Activated CD8-positive, alpha-beta memory T cell treated with anti-CD3 and anti-CD28 coated beads, Interleukin-2, amount 50 U/mL, for 1 hour (primary cell): ENCODE results near the gene KCNH1.
"Not testable (repeated sequence)": the region's sequence is repeated elsewhere in the genome, so short reads cannot be mapped to it uniquely, and the experiment has no call there.

Experiments used
- DNase-seq: peaks from one replicate; pipeline ENCODE4 v3.0.0-alpha.2; 2020; ENCODE audit errors: extremely low read depth

Gene KCNH1

DNA sequence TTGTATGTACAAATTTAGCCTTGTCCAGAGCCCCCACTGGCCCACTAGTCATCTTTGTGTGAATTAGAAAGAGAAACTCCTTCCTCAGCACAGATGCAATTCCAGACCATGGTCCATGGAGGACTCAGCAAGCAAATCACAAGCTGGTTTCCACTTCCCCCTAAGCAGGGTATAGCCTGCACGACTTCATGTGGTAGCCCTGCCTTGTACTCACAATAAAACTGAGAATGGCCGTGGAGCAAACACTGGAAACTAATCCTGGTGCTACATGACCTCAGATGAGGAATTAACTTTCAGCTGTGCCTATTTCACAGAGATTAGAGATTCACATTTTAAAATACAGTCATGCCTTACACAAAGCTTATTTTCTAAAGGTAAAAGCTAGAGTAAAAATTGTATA is 32.5 kb downstream of the KCNH1 start:
- no peak for DNase-seq

DNA sequence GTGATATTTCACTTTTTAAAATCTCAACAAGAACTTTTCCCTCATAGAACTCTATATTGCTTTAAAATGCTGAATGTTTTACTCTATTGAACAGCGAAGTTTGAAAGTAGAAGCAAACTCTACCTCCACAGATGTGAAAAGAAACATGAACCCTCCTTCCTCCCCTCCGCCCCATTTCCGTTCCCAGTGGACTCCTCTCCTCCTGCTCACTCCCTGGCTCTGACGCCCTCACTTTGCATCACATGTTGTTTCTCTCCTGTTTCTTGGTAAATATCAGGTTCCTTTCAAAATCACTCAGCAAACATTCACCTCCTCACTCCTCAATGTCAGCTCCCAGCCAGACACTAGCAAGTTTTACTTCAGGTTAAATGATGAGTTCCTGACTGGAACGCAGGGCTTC is 34.6 kb downstream of the KCNH1 start:
- no peak for DNase-seq

DNA sequence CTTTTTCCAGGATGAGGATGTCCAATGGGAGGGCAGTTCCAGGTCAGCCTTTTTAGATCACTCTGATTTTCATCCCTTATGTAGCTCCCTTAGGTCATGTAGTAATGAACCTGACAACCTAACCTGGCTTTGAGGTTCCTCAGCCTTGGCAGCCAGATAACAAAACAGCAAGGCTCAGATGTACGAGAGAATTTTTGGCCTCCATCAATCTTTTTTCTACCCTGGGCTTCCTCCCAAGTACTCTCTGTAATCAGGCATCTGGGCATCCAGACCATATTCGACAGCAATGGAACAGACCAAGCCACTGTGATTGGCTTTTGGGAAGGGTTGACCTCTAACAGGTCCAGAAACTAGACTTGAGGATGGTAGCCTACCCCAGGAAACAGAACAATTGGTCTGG is 38.6 kb downstream of the KCNH1 start:
- DNase-seq, result no peak

DNA sequence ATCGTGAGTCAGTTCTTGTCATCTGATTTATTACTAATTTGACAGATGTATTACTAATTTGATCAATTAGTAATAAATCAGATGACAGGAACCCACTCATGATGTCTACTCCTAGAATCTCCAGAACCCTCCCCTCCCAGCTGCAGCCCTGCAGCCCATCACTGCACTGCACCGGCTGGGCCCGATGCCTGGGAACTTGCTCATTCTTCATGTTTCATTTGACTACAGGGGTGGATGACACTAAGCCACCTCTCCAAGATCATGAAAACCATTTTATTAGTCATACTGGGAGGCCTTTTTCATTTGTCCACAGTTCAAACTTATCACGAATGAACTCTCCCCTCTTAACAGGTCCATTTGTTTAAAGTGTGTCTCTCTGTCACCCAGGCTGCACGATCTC is 41.0 kb downstream of the KCNH1 start:
- DNase-seq, result no peak

DNA sequence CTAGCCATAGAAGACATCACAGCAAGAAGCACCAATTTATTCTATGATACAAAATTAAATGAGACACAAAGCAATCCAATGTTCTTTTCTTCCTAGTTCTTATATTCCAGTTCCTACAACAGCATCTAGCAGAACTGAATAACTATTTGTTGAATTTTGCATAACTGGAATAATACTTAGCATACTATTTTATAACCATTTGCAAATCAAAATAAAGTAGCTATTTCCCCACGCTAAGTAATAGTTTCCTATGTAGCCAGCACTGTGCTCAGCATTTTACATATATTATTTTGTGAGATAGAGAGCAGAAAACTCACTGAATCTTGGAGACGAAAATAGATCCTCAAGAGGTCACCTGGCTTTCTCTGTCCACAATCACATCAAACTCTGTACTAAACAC is 42.1 kb downstream of the KCNH1 start:
- no peak for DNase-seq

DNA sequence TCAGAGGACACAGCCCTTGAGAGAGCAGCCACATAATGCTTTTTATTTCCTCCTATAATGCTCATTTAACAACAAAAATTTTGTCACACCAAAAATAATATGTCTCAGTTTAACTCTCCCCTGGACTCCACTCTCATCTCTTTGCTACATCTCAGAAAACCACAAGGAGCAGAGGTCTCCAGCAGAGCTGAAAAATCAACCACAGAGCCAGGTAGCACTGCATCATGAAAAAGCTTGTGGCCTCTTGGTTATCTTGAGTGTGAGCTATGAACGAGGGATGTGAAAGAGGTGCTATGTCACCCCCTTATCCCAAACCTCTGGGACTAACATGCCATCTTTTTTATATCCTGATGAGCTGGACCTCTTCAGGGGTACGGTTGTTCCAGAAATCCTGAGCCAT is 44.4 kb downstream of the KCNH1 start:
- no peak for DNase-seq

DNA sequence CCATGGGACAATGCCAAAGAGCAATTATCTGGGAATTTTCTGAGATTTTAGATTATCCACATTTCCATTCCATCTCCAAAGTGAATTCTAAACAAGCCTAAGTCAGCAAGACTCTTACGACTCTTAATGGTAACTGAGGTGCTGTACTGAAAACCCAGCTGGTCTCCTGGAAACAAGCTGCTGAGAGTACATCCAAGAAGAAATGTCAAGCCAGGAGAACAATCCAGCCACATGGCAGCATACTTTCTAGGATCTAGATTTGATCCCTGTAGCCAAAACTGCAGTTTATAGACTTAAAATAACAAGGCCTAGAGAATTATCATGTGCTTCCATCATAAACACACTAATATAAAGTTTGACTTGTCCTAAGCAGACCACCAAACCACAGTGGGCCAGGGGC is 45.8 kb downstream of the KCNH1 start:
- no peak for DNase-seq

DNA sequence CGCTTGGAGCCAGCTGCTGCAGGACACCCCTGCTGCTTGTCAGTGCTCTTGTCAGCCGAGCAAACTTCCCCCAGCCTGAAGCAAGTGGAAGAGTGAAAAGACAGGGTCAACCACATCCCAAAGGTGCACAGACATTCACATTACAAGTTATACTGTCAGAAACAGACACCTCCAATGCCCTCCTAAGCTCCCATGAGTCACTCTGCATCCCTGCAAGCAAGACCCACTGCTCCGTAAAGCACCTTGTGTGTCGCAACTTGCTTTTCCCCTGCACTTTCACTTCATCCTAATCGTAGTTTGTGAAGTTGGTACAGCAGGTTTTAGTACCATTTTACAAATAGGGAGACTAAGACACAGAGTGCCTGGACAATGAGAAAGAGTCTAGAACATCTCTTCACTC is 51.1 kb downstream of the KCNH1 start:
- no peak for DNase-seq

DNA sequence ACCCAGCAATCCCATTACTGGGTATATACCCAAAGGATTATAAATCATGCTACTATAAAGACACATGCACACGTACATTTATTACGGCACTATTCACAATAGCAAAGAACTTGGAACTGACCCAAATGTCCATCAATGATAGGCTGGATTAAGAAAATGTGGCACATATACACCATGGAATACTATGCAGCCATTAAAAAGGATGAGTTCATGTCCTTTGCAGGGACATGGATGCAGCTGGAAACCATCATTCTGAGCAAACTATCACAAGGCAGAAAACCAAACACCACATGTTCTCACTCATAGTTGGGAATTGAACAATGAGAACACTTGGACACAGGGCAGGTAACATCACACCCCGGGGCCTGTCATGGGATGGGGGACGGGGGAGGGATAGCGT is 52.5 kb downstream of the KCNH1 start:
- DNase-seq, result not testable (repeated sequence)

DNA sequence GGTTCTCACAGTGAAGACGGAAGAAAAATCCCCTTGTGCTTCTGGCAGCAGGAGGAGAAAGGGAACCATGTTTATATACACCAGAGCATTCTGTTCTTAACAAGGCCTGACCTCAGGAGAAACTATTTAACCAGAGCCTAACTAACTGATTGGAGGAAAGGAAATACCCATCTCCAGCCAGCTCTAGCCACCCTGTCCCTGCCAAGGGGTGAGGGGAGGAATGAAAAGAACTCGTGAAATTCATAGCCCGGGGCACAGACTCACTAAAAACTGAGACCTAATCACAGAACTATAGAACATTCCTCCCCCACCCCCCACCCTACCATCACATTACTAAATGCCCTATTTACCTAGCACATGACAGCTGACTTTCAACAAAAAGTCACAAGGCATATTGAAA is 65.0 kb downstream of the KCNH1 start:
- DNase-seq, result no peak

DNA sequence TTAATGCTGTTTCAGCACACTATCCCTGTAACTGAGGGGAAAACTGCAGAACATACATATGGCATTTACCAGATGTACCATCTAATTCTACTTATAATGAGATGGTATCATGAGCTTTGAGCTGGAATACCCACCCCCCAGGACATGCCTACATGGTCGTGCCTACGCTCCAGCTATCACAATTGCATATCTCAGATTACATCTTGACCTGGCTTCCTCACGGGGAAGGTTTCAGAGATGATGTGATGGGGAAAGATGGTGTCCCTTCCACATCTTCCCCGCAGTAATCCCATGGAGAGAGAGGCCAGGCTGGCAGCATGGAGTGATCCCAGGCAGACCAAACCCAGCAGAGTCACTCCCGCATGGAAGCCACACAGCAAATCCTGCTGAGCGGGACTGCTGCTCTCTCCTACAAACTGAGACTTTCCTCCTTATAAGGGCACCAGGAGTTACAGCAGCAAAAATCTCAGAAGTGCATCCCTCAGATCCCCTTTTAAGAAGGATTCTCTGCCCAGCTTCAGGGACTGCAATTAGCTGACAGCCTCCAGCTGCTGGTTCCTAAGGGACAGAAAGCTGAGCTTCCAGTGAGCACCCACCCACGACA is 67.1 kb downstream of the KCNH1 start:
- DNase-seq, result no peak

DNA sequence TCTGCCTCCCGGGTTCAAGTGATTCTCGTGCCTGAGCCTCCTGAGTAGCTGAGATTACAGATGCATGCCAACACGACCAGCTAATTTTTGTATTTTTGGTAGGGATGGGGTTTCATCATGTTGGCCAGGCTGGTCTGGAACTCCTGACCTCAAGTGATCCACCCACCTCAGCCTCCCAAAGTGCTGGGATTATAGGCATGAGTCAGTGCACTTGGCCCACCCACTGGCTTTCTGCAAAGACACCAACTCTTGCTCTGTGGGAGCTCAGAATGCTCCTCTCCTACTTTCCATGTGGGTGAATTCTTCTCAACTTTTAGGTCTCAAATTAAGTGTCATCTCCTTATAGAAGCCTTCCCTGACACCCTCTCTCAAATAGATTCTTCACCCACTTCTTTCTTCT is 92.1 kb downstream of the KCNH1 start:
- DNase-seq, result not testable (repeated sequence)

DNA sequence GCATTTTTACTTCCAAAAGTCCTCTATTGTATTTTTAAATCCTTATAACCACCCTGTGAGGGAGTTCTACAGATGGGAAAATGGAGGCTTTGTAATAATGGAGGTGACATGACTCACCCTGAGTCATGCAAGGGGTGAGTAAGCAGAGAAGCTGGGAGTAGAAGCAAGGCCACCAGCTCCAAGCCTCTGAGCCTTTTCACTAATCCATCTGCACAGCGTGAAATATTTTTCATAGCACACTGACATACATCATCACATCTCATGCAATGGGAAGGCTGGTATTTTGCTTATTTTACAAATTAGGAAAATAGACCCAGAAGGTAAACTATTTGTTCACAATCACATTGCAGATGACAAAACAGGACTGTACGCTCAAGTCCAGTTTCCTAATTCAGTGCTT is 96.9 kb downstream of the KCNH1 start:
- no peak for DNase-seq

DNA sequence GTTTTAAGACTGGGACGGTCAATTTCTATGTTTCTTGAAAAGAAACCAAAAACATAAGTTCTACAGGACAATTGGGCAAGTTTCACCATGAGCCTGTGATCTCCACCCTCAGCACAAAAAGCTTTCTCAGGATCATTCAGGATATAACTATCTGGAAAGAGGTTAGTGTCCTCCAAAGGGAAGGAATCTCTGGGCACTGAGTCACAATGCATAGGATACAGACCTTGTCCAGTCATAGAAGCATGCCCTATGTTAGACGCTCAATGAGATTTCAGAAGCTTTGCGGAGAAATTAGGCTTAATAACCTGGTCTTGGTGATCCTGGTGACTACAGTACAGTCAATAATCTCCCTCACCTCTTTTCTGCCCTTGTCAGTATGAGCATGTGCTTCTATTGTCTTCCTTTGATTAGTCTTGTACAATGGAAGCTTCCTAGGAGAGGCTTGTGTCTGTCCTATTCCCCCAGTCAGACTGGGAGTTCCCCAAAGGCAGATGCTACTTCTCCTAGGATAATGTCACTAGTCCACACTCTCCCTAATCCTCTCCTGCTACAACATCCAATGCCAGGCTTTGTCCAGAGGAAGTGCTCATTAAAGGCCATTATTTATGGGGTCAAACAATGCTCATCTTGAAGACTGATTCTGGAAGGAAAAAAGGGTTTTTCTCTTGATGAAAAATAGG is 97.4 kb downstream of the KCNH1 start:
- DNase-seq, result no peak

DNA sequence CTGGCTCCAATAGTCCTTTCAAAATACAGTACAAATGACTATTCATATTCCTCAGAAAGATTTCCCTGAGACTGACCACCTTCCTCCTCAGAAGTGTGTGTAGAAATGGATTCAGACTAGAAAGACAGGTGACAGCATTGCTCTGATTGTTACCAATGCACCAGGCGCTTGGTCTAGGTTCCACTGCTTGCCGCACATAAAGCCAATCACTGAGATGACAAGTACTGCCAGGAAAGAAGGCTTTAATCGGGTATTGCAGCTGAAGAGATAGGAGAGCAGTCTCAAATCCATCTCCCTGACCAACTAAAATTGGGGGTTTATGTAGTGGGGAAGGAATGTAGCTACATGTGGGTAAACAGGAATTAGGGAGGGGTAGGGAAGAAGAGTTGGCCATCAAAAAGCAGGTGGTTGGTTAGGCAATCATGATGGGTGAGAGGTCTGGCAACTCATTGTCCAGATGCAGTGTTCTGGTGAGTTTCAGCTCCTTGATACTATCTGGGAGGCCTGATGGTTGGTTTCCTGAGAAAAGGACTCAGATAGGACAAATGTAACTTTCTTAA is 98.0 kb downstream of the KCNH1 start:
- no peak for DNase-seq

DNA sequence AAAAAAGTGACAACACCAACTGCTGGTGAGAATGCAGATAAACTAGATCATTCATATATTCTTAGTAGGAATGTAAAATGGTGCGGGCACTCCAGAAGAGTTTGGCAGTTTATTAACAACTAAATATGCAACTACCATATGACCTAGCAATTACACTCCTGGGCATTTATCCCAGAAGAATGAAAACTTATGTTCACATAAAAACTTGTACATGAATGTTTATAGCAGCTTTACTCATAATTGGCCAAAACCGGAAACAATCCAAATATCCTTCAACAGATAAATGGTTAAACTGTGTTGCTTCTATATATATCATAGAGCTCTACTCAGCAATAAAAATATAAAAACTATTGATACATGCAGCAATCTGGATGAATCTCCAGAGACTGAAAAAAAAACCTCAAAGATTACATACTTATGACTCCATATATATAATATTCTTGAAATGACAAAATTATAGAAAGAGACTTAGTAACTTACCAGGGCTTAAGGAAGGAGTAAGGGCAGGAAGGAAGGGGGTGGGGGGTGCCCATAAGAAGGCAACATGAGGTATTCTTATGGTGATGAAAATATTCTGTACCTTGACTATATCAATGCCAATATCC is 99.9 kb downstream of the KCNH1 start:
- DNase-seq, result no peak

DNA sequence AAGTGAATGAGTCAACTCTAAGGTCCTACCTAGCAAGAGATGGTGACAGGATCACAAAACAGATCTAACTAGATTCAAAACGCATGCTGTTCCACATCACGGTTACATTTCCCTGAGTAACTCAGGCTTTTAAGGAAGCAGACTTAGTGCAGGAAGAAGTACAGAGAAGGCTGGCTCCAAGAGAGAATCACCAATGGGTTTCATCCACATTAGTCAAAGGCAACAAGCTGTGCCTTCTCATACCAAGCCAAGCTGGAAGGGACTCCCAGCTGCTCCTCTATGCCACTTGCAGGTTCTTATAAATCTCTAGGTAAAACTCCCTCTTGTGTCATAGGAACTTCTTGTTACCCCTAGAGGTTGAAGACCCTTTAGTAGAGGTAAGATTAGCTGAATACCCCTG is 109.0 kb downstream of the KCNH1 start:
- no peak for DNase-seq

DNA sequence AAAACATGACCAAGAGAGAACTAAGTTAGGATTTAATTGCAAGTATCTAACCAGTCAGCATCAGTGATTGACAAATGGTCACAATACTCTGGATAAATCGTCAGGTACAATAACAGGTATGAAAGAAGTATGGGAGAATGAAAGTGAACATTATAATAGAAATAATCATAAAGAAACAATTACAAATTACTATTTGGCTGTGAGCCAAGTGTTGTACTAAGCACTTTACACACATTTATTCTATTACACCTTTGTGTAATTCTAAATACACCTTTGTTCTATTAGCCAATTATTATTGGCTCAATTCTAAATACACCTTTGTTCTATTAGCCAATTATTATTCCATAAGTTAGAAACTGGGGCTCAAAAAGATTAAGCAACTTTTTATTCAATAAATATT is 114.7 kb downstream of the KCNH1 start:
- DNase-seq, result no peak

DNA sequence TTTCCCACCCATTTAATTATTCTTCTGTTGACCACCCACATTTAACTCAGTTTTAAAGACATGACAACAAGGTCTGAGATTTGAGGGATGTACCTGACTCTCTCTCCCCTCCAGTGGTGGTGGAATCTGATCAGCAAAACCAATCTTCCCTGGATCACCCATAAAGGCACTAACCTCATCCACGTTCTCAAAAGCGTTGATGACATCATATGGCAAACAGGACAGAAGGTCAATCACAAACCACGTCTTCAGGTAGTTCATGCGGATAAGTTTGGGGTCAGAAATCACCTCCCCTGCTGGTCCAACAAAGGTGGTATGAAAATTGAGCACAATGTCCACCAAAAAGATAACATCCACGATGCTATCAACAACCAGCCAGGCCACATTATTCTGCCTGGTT is 115.3 kb downstream of the KCNH1 start:
- no peak for DNase-seq

DNA sequence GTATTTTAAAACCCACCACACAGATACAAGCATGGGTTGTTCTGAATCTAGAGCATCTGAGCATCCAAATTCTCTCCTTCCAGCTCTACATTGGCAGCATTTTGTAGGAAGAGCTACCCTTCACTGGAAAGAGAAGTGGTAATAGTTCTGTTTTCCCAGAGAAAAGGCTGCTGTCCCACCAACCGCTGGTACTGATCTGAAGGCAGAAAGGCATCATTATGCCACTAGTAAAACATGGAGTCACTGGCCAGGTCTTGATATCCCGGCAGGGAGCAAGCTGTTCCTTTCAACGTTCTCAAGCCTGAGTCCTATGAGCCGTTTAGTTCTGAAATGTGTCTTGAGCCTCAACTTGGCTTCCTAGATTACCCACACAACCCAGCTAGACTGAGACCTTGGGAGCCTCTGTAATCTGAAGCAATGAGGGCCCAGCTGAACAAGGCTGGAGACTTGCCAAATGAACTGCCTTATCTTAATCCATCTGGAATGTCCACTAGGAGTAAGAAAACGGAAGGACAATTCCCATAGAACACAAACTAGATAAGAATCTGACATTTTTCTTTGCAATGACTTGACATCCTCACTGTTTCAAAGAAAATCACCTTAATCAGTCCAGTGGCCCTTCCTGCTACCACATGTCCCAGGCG is 116.8 kb downstream of the KCNH1 start:
- DNase-seq, result no peak

DNA sequence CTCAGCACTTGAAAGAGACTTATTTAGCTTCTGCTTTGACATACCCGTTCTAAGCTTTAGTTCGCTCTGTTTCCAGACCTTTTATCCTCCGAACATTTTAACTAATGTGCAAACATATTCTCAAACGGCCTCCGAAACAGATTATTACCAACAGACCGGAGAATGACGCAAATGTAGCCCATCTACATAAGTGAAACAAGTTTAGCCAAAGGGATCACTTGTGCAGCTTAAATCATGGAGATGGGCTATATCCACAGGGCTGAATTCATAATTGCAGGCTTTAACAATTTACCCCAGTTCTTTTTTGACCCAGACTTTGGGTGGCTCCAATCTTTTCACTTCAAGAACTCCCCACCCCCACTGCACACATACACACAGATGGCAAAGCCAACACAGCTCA is 119.7 kb downstream of the KCNH1 start:
- no peak for DNase-seq

DNA sequence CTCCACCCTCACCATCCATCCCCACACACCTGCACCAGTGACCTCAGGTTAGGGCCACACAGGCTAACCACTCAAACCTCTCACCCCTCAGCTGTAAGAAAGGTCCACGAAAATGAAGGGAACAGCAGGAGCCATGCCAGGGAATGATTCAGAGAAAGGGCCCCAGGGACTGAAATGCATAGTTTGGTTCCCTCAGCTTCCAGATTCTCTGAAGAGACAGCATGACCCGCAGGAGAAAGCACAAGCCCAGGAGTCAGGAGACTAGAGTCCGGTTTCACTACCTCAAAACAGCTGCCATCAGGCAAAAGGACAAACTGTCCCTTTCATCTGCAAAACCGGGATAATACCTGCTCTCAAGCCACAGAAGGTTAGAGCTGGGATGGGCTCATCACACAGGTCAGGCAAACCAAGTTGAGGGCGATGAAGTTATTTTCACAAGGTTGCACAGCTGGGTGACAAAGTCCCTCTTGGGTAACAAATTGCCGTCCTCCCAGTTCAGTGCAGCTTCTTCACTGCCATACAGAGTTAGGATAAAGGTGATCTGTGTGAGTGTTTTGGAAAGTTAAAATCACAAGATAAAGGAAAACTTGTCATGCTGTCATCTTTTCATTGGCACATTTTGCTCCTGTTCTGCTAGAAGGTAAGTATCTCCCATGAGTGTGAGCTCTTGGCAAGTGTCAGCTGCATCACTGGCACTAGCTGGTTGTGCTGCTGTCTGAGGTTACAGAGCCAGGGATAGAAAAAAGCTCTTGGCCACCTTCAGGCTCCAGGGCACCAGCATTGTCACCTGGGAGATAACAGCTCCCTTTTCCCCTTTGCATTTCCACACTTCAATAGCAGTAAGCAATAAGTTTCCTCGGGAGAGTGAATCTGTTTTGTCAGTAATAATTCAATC is 120.4 kb downstream of the KCNH1 start:
- DNase-seq, result no peak
